Uterus (tissue), 4 donors: ENCODE results near the gene CACNA1C. TPM values are rescaled to one million over a fixed set of nuclear protein-coding genes. Genes with fewer than 3 reads are reported as not detected.

Experiments
- DNase-seq, 2 donors: peaks; one replicate each; pipeline ENCODE4 v3.0.0-alpha.2; 2019 to 2020
- H3K27ac ChIP-seq, 2 donors: fragments of 200-600 bp; sonication (generic); 1 replicate in 1 of 2; 2 replicates in 1 of 2; pipeline ENCODE4 v1.5.1; 2016 to 2018
- H3K27me3 ChIP-seq, 2 donors: fragments of 200-600 bp; sonication (generic); one replicate each; pipeline ENCODE4 v1.5.1; 2018 to 2019; ENCODE audit warnings: control low read depth in 1 of 2
- H3K36me3 ChIP-seq, 2 donors: fragments of 200-600 bp; sonication (generic); one replicate each; pipeline ENCODE4 v1.5.1; 2019; ENCODE audit warnings: control low read depth in 1 of 2
- H3K4me1 ChIP-seq, 2 donors: fragments of 200-600 bp; sonication (generic); one replicate each; pipeline ENCODE4 v1.5.1; 2018 to 2019; ENCODE audit warnings: control low read depth in 1 of 2
- H3K4me3 ChIP-seq, 2 donors: fragments of 200-600 bp; sonication (generic); 1 replicate in 1 of 2; 2 replicates in 1 of 2; pipeline ENCODE4 v1.5.1; 2018 to 2019; ENCODE audit warnings: mild to moderate bottlenecking in 1 of 2
- H3K9me3 ChIP-seq, 2 donors: fragments of 200-600 bp; sonication (generic); one replicate each; pipeline ENCODE4 v1.5.1; 2019; ENCODE audit warnings: control low read depth in 1 of 2
- POLR2A ChIP-seq, 2 donors: fragments of 450-650 bp; IDR thresholded peaks; one replicate each; pipeline ENCODE4 v1.6.1; 2016; ENCODE audit warnings: antibody characterized with exemption in 2 of 2, mild to moderate bottlenecking in 1 of 2, moderate library complexity in 1 of 2
- intact Hi-C: fragments of 100-400 bp; cut with DNase I; formaldehyde crosslinking; loops from one replicate; pipeline ENCODE4 v1.15.1; 2023; ENCODE audit warnings: low total_unique reads
- total RNA-seq, 4 donors: library from RNA; depleted of rRNA in 3 of 4; stranded (reverse); fragments of >200 nt in 3 of 4; gene quantifications; one replicate each; pipeline versions ENCODE4 v1.1.0 to v1.2.4, GENCODE V29; 2014 to 2023
- TF ChIP-seq, protein P1 (sequence below), 4 experiments: fragments of 200-600 bp in 2 of 4; fragments of 450-650 bp in 2 of 4; sonication (generic) in 2 of 4; IDR thresholded peaks; one replicate each; pipeline ENCODE4 v1.5.1; 2016 to 2019; ENCODE audit warnings: antibody characterized with exemption in 4 of 4, mild to moderate bottlenecking in 2 of 4, moderate library complexity in 1 of 4
- donor health status: DM: yes; HTN: yes; CAD: no.

The CACNA1C gene
- total RNA-seq, 4 donors from 2014 or later: 15.9 to 121 (median 32.1) TPM

DNA sequence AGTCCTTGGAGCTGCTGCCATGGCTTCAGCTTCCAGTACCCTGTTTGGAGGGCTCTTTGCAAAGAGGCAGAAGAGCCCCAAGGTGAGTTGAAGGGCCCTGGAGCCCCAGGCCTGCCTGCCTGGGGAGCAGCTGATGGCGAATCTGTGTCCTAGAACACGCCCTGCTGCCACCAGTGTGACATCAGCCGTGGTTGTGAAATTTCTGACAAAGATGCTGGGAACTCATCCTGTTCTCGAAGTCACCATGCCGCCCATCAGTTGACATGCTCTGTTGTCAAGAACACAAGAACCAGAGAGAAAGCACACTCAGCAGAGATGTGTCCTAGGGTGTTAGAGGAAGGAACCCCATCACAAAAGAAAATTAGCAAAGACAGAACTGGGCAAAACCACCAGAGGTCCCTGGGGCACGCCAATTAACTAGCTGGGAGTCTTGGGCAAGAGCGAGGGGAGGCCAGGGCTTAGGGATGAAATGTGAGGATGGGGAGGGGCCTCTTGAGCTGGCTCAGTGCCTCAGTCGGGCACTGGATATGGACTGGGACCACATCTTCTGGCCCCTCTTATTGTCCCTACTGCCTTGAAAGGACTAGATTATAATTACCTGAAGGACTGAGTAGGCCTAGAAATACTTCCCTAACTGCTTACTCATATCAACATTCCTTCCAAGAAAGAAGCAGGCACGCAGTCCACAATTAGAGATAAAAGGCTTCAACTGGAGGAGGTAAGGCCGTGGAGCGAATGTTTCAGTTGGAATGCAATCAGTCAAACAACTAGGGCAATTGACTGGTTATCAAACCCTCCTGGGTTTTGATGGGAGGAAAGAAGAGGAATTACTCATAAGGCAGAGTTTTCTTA lies 163.1 kb downstream of the CACNA1C start:
- no peaks in the 10 kb centered on the region for H3K27me3 ChIP-seq
- no peak overlapping the region for H3K4me3 ChIP-seq
- no peak for TF ChIP-seq POLR2A (IDR thresholded peaks at IDR 0.05)
- TF ChIP-seq, protein P1, sequence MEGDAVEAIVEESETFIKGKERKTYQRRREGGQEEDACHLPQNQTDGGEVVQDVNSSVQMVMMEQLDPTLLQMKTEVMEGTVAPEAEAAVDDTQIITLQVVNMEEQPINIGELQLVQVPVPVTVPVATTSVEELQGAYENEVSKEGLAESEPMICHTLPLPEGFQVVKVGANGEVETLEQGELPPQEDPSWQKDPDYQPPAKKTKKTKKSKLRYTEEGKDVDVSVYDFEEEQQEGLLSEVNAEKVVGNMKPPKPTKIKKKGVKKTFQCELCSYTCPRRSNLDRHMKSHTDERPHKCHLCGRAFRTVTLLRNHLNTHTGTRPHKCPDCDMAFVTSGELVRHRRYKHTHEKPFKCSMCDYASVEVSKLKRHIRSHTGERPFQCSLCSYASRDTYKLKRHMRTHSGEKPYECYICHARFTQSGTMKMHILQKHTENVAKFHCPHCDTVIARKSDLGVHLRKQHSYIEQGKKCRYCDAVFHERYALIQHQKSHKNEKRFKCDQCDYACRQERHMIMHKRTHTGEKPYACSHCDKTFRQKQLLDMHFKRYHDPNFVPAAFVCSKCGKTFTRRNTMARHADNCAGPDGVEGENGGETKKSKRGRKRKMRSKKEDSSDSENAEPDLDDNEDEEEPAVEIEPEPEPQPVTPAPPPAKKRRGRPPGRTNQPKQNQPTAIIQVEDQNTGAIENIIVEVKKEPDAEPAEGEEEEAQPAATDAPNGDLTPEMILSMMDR (IDR thresholded peaks at IDR 0.05): no peak
- intact Hi-C loops: no loop called here
- peaks cover 0 to 9% of the 10 kb centered on the region in 2 donors for H3K4me1 ChIP-seq
- no peak for DNase-seq
- no peaks in the 10 kb centered on the region for H3K36me3 ChIP-seq
- no peaks in the 10 kb centered on the region for H3K9me3 ChIP-seq
- peak overlapping the region; percentile 9 to 37 for H3K27ac ChIP-seq

DNA sequence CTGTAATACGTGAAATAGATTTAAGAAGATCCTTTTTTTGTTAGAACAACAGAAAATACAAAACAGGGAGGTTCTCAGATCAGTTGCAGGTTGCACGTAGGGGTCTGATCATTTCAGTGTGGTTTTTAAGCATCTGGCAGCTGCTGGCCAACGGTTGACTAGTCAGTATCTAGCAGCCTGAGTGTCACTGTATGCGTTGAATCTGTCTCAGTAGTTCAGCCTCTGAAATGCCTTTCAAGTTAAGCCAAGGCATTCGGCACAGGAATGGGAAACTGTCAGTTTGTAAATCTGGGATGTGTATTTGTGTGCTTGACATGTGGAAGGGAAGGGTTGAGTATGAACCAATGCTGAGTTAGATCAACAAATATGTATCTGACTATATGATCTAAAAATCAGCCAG lies 165.9 kb downstream of the CACNA1C start:
- Histone ChIP-seq H3K27ac (no peak overlapping the region), H3K36me3 (no peaks in the 10 kb centered on the region), H3K9me3 (no peaks in the 10 kb centered on the region), H3K4me3 (no peak overlapping the region), H3K27me3 (no peaks in the 10 kb centered on the region), H3K4me1 (no peaks in the 10 kb centered on the region)
- intact Hi-C loops: no loop called here
- TF ChIP-seq, protein P1 (IDR thresholded peaks at IDR 0.05): no peak
- TF ChIP-seq POLR2A (IDR thresholded peaks at IDR 0.05): no peak
- no peak for DNase-seq

DNA sequence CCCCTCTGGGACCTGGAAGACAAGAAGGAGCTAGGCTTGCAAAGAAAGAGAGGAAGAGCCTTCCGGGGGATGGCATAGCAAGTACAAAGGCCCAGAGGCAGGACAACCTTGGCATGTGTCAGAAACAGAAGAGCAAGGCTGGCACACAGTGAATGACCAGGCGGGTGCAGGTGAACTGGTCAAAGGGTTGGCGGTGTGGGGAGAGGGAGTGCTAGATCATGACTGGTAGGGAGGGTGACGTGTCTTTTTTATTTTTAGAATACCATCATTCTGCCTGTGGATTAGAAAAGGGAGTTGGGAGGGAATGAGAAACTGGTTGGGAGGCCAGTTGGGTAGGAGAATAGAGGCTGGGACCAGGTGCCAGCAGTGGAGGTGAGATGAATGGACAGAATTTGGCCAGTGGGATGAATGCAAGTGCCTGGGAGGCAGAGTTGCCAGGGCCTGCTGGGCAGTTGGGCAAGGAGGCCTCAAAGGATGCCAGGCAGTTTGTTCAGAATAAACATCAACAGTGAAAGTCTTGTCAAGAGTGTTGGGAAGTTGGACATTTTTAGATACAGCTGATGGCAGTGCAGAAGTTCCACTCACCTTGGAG lies 168.3 kb downstream of the CACNA1C start:
- DNase-seq: no peak
- H3K36me3 ChIP-seq: no peaks in the 10 kb centered on the region
- no peak overlapping the region for H3K27ac ChIP-seq
- no peaks in the 10 kb centered on the region for H3K9me3 ChIP-seq
- no peaks in the 10 kb centered on the region for H3K4me1 ChIP-seq
- intact Hi-C loops: no loop called here
- no peak overlapping the region for H3K4me3 ChIP-seq
- H3K27me3 ChIP-seq: no peaks in the 10 kb centered on the region
- TF ChIP-seq, protein P1 (IDR thresholded peaks at IDR 0.05): no peak
- no peak for TF ChIP-seq POLR2A (IDR thresholded peaks at IDR 0.05)

DNA sequence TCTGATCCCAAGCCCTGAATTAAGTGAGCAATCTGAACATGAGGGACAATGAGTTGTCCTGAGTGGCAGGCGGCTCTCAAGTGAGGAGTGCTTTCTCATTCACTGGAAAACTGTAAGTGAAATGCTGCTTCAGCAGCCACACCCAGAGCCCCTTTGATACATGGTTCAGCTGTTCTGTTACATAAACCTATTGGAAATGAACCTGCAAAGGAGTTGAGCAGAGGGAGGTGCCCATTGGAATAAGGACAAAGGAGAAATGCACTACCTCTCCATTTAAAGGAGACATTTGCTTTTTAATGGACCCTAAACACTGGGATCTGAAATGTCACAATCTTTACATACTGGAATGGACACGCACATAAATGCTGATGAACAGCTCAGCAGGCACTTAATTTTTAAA lies 169.9 kb downstream of the CACNA1C start:
- no peak for DNase-seq
- H3K4me3 ChIP-seq: no peak overlapping the region
- no peaks in the 10 kb centered on the region for H3K9me3 ChIP-seq
- no peak overlapping the region for H3K27ac ChIP-seq
- no peaks in the 10 kb centered on the region for H3K27me3 ChIP-seq
- no peaks in the 10 kb centered on the region for H3K4me1 ChIP-seq
- intact Hi-C loops: no loop called here
- no peak for TF ChIP-seq POLR2A (IDR thresholded peaks at IDR 0.05)
- TF ChIP-seq, protein P1 (IDR thresholded peaks at IDR 0.05): no peak
- H3K36me3 ChIP-seq: no peaks in the 10 kb centered on the region

DNA sequence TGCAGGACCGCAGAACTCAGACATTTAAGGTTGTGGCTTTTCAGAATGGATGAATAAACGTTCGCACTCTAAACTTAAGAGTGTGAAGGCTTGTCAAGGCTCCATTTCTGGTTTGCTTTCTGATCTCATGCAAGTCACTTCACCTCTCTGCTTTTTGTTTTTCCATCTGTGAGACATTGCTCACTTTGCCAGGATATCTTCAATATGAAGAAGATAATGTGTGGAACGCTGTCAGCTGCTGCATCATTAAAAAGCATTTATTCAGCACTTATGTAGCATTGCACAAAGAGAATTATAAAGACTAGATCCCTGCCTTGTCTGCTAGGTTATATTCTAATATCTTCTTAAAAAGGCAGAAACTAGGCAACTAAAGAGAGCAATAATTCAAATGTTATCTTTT lies 172.2 kb downstream of the CACNA1C start:
- Histone ChIP-seq H3K36me3 (no peaks in the 10 kb centered on the region), H3K4me1 (no peaks in the 10 kb centered on the region), H3K27ac (no peak overlapping the region), H3K4me3 (no peak overlapping the region), H3K9me3 (no peaks in the 10 kb centered on the region), H3K27me3 (no peaks in the 10 kb centered on the region)
- intact Hi-C loops: no loop called here
- no peak for DNase-seq
- TF ChIP-seq POLR2A (IDR thresholded peaks at IDR 0.05): no peak
- TF ChIP-seq, protein P1 (IDR thresholded peaks at IDR 0.05): no peak
